GM19025 (cell line): ENCODE results near the gene NSMF.

Experiments
- ATAC-seq: cut with Tn5 transposase; IDR thresholded peaks from one replicate; pipeline ENCODE4 v1.9.1; 2021; ENCODE audit warnings: mild to moderate bottlenecking, low read depth, moderate library complexity; ENCODE audit not compliant: unreplicated experiment

Gene NSMF

DNA sequence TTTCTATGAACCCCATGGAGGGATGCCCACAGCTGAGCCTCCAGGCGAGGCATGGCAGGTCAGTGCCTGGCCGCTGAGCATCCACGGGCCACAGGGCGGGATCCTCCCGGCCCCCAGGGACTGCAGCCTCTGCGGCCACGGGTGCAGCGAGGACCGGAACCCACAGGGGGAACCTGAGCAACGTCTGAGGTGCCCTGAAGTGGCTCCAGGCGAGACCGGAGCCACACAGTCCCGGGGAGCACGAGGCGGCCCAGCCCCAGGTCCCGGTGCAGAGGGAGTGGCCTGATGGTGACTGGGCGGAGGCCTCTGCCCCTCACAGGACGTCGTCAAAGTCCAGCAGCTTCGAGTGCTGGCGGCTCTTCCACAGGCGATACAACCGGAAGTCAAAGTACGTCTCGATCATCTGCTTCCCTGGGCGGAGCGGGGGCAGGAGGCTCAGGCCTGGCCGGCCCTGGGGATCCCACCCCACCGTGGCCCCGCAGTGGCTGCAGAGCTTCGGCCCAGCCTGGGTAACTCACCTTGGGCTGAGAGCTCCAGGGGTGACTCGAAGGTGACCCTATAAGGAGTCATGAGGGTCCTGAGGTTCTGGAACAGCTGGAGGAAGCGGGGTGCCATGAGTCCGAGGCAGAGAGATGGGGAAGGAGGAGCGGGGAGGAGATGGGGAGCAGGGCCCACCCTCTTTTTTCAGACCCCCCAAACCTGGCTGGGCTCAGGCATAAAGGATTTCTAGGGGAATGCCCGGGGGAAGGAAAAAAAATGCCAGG is 9.9 kb downstream of the NSMF start:
- no peak for ATAC-seq

- ATAC-seq: no peak
These were observed 10.6 kb downstream of the NSMF start for GRCh38 chr9:137448602-137448962.

- ATAC-seq: no peak
These were observed 11.2 kb downstream of the NSMF start for GRCh38 chr9:137447722-137448601.

DNA sequence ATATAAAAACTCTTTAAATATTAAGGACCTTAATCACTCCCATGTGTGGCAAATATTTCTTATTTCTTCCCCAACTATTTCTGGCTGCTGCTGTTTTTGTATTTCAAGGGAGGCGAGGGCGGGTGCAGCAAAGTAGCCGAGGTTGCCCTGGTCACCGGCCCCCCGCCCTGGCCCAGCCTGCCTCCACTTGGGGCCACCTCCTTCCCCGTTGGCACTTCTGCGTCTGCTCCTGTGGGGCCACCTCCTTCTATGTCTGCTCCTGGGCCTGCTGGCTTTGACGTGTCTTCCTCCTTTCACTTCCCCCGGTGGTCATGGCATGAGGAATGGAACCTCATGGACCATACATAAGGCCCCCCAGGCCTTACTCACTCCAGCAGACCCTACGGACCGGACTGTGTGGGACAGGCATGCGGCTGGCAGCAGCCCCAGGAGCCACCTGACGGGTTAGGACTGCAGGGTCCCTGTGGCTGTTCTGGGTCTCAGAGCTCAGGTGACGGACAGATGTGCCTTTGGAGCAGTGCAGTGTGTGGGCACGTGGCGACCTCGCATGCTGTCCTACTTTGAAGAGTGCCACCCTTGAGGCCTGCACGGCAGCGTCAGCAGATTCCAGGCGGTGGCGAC is 12.2 kb downstream of the NSMF start:
- no peak for ATAC-seq

GRCh38 chr9:137445930-137446431 is 13.2 kb downstream of the NSMF start:
- ATAC-seq: no peak

- ATAC-seq: no peak
These were observed 13.8 kb downstream of the NSMF start for GRCh38 chr9:137445275-137445807.

- no peak for ATAC-seq
These were observed 14.9 kb downstream of the NSMF start for GRCh38 chr9:137444106-137444790.

DNA sequence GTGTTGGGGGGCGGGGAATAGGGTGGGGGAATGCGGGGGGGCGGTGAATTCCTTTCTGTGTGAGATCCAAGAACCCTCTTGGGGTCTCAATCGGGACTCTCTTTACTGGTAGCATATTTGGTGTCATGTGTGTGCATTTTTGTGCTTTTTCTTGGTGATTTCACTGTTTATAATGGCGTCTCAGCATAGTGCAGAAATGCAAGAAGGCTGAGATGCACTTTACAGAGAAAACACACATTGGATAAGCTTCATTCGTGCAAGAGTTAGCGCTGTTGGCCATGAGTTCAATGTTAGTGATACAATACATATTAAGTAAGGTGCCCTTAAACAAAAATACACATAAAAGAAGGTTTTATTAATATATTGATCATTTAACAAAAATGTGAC is 17.2 kb downstream of the NSMF start:
- ATAC-seq: no peak

GRCh38 chr9:137441289-137441934 is 17.7 kb downstream of the NSMF start, which contains the start of gene ENTPD8:
Gene ENTPD8, minus strand, starts transcription at chr9:137441357. Its CDS starts 3,072 bp downstream, at chr9:137438285.
- no peak for ATAC-seq

DNA sequence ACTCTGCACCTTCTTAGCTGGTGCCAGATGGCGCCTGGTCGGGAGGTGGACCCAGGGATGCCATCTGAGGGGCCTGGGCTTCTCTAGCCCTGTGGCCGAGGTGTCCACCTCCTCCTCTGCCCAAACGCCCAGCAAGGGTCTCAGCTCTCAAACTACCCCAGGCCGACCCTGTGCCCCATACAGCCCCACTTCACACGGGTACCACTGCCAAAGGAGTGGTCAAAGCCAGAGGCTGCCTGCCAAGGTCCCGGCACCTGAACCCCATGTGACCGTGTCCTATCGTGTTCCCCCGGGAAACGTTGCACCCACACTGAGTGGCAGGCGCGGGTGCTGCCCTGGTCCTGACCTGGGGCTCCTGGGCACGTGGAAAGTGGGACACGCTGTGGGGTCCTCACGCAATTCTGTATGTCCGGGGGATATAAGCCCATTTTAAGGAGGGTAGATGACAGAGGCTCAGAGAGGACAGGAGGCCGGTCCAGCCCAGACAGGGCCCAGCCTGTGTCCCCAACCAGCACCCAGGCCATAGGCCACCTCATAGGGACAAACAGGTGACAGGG is 19.9 kb downstream of the NSMF start:
- no peak for ATAC-seq

GRCh38 chr9:137438591-137439157 is 20.5 kb downstream of the NSMF start:
- ATAC-seq: no peak

DNA sequence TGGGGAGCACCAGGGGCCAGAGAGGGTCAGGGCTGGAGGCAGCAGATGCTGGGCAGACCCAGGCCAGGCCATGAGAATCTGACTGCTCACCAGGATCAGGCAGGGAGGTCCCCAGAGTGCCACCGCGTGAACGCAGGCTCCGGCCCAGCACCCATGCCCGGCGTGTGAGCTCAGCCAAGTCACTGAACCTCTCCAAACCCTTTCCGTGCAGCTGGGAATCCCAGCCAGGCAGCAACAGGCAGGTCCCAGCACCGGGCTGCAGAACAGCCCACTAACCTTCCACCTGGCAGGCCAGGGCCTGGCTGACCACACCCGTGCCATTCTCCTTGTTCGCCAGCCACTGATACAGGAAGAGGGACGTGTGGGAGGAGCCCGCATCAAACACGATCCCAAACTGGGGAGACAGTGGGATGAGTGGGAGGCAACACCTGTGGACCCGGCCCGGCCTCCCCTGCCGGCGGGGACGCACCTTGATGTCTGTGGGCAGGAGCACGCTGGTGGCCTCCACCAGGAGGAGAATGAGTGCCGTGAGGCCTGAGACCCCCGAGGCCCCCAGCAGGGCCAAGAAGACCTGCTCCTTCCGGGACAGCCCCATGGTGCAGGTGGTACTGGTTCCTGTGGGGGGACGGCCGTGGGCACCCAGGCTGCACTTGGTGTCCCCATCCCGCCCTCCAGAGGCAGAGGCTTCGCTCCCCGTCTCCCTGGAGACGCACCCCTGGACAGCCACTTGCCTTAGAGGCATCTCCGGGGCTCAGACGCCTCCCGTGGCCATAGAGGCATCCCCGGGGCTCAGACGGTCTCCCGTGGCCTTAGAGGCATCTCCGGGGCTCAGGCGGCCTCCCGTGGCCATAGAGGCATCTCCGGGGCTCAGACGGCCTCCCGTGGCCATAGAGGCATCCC is 21.2 kb downstream of the NSMF start:
- no peak for ATAC-seq

DNA sequence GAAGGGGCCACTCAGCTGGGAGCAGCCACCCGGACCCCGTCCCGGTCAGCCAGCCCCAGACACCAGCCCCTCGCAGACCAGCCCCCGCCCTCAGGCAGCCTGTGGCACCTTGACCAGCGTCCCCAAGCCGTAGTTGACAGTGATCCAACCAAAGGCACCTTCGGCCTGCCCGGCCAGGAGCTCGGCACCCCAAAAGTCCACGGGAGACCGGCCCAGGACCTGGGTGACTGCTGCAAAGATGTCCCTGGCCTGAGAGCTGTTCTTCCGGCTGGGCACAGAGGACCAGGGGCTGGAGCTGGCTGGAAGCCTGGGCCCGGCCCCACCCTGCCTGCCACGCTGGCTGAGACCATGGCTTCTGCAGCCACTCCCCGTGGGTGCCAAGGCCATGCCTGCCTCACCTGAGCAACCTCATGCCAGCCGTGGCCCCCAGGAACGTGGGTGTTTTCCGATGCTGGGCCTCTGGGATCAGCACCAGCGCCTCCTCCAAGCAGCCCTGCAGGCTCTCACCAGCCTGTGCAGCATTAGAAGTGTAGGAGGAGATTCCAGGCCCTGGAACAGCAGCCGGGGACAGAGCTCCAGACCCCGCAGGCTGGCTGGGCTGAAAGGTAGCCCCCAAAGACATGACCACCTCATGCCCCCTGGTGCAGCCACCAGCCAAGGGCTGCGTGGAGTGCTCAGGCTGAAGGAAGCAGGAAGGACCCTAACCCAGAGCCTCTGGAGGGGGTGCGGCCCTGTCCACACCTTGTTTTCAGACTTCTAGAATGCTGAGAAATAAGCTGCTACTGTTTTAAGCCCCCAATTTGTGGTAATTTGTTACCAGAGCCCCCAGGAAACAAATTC is 22.2 kb downstream of the NSMF start:
- no peak for ATAC-seq

DNA sequence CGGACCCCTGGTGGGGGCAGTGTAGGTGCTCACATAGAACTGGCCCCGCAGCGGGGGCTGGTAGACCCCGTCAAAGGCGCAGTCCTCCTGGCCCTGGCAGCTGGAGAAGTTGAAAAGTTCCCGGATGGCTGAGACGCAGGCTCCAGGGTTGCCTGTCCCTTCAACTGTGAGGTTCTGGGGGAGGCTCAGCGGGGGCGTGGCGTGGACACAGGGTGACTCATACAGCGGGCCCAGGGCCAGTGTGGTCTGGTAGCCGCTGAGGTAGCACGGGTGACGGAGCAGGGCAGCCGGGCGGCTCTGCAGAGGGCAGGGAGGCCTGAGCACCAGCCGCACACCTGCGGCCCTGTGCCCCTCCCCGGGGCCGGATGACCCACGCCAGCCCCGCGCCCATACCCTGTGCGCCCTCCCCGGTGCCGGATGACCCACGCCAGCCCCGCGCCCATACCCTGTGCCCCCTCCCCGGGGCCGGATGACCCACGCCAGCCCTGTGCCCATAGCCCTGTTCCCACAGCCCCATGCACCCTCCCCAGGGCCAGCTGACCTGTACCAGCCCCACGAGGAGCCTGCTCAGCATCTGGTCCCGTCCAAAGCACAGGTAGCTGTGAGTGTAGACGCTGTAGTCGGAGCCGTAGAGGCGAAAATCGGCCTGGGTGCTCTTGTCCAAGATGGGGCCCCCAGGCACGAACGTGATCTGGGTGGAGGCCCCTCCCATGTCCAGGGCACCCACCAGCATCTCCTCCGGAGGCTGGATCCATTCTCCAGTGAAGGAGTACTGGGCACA is 23.0 kb downstream of the NSMF start:
- no peak for ATAC-seq

- ATAC-seq: no peak
These were observed 23.7 kb downstream of the NSMF start for GRCh38 chr9:137435381-137435891.
